Heart left ventricle (tissue), 13 donors: ENCODE measurements around the gene ERI3.

ENCODE experiments used
- CTCF ChIP-seq, 12 donors: fragments of 200-600 bp; sonication (generic) in 4 of 12; IDR thresholded peaks; one replicate each; pipeline versions ENCODE4 v1.5.0 to v1.8.0; 2018 to 2022; ENCODE audit warnings: antibody characterized with exemption in 12 of 12, mild to moderate bottlenecking in 5 of 12
- POLR2A ChIP-seq, 2 donors: fragments of 450-650 bp; IDR thresholded peaks; one replicate each; pipeline ENCODE4 v1.6.1; 2017; ENCODE audit warnings: antibody characterized with exemption in 2 of 2, mild to moderate bottlenecking in 2 of 2, moderate library complexity in 2 of 2
- donor health status: ischemic (EF 13 %, LVEDD 7.1; RV severe dilation, severe dysfunction).
- donor health status: DM: no; HTN: yes; CAD: no.
- donor health status: DM: no; HTN: no; CAD: no.
- donor health status: ischemic (EF 25% LVEDD 6.9; RV normal size, moderate dysfunction).
- donor health status: ischemic (EF 25% LVEDD 5.7; RV mildly dilated, moderate dysfunction).
- donor health status: ischemic (EF 35%, LVEDD 5.7; RV mildly dilated, moderate dysfunction).
- donor health status: nonischemic (EF 11% LVEDD 7.7; RV severe dilation, severe dysfunction).
- donor health status: DM: yes; HTN: yes; CAD: no.
- donor health status: PGD.
- donor health status: ischemic (EF 29% LVEDD 5.4; RV normal size, mild dysfunction).
- donor health status: nonischemic (EF 23%, LVEDD 6.1; RV moderate dilation, normal function).

DNA sequence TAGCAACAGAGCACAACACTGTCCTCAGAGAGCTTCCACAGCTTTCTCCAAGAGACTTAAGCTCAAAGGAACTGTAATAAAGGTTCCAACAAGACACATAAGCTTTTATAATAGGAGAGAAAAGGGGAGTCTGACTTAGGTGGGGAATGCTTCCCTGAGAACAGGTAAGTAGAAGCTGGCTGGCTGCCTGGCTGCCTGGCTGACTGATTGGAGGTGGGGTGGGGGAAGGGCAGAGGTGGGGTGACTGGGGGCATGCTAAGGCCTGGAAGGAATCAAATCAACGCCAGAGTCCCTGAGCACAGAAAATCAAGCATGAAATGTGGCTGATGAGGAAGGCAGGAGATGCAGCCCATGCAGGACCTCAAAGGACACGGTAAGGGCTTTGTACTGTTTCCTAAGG is 96.0 kb downstream of the ERI3 start:
- TF ChIP-seq CTCF (IDR thresholded peaks at IDR 0.05), result no peak
- TF ChIP-seq POLR2A (IDR thresholded peaks at IDR 0.05), result no peak
